Transverse colon (tissue), 4 donors: ENCODE data around the gene ZNF346.

ENCODE experiments used
- CTCF ChIP-seq, 5 experiments: fragments of 200-600 bp in 3 of 5; fragments of 450-650 bp in 2 of 5; sonication (generic) in 3 of 5; IDR thresholded peaks; 1 replicate in 2 of 5; 2 replicates in 3 of 5; pipeline ENCODE4 v1.5.1; 2016 to 2017; ENCODE audit warnings: antibody characterized with exemption in 5 of 5, inconsistent platforms in 3 of 5, mild to moderate bottlenecking in 2 of 5, moderate library complexity in 1 of 5
- EP300 ChIP-seq: sonication (generic); formaldehyde crosslinking; IDR thresholded peaks from one replicate; pipeline ENCODE4 v1.6.1; 2017; ENCODE audit warnings: antibody characterized with exemption, low read depth
- POLR2A ChIP-seq: fragments of 450-650 bp; IDR thresholded peaks from one replicate; pipeline ENCODE4 v1.6.1; 2016; ENCODE audit warnings: antibody characterized with exemption, mild to moderate bottlenecking, moderate library complexity
- POLR2AphosphoS5 ChIP-seq, 3 donors: sonication (generic); formaldehyde crosslinking; IDR thresholded peaks; one replicate each; pipeline ENCODE4 v1.6.1; 2016; ENCODE audit warnings: antibody characterized with exemption in 3 of 3

GRCh38 chr5:176979669-176980068, 42.8 kb upstream of the ZNF346 start:
- no peak for TF ChIP-seq CTCF (IDR thresholded peaks at IDR 0.05)
- TF ChIP-seq POLR2A = no peak
- TF ChIP-seq POLR2AphosphoS5 (IDR thresholded peaks at IDR 0.05) = no peak
- TF ChIP-seq EP300 = no peak
